HG02981 (cell line): ENCODE results near the gene PLCG2.
A peak's percentile ranks its signal among the peaks of the same experiment; 100 is the strongest.
"Not testable (repeated sequence)": the region's sequence is repeated elsewhere in the genome, so short reads cannot be mapped to it uniquely, and the experiment has no call there.

Source experiments
- ATAC-seq: cut with Tn5 transposase; IDR thresholded peaks from one replicate; pipeline ENCODE4 v1.9.1; 2021; ENCODE audit warnings: mild to moderate bottlenecking, moderate library complexity; ENCODE audit not compliant: unreplicated experiment

The PLCG2 gene

GRCh38 chr16:81873206-81873605 lies 94.1 kb downstream of the PLCG2 start:
- no peak for ATAC-seq

- peak; percentile 81 for ATAC-seq
Observed at GRCh38 chr16:81873843-81874752, 95.0 kb downstream of the PLCG2 start.

- ATAC-seq: no peak
Observed at GRCh38 chr16:81875461-81875860, 96.4 kb downstream of the PLCG2 start.

GRCh38 chr16:81876273-81876900 lies 97.3 kb downstream of the PLCG2 start:
- ATAC-seq: no peak

- not testable (repeated sequence) for ATAC-seq
Observed at GRCh38 chr16:81877490-81877889, 98.4 kb downstream of the PLCG2 start.

GRCh38 chr16:81878529-81878928 lies 99.4 kb downstream of the PLCG2 start:
- no peak for ATAC-seq

- no peak for ATAC-seq
Observed at GRCh38 chr16:81879625-81880024, 100.5 kb downstream of the PLCG2 start.

- ATAC-seq: no peak
Observed at GRCh38 chr16:81880816-81881215, 101.7 kb downstream of the PLCG2 start.

- ATAC-seq: no peak
Observed at GRCh38 chr16:81881228-81881627, 102.1 kb downstream of the PLCG2 start.

GRCh38 chr16:81882559-81882958 lies 103.5 kb downstream of the PLCG2 start:
- ATAC-seq: no peak

- no peak for ATAC-seq
Observed at GRCh38 chr16:81883235-81883634, 104.1 kb downstream of the PLCG2 start.

- ATAC-seq: peak; percentile 72
Observed at GRCh38 chr16:81885976-81886586, 107.0 kb downstream of the PLCG2 start.

- ATAC-seq: no peak
Observed at GRCh38 chr16:81888520-81889394, 109.7 kb downstream of the PLCG2 start.

GRCh38 chr16:81891736-81892364 lies 112.8 kb downstream of the PLCG2 start:
- no peak for ATAC-seq

GRCh38 chr16:81894592-81894991 lies 115.5 kb downstream of the PLCG2 start:
- ATAC-seq: no peak

GRCh38 chr16:81896902-81897301 lies 117.8 kb downstream of the PLCG2 start:
- ATAC-seq: no peak

- ATAC-seq: no peak
Observed at GRCh38 chr16:81899601-81900000, 120.5 kb downstream of the PLCG2 start.

- ATAC-seq: no peak
Observed at GRCh38 chr16:81900014-81900413, 120.9 kb downstream of the PLCG2 start.

- ATAC-seq: no peak
Observed at GRCh38 chr16:81900456-81900855, 121.4 kb downstream of the PLCG2 start.

GRCh38 chr16:81901484-81901883 lies 122.4 kb downstream of the PLCG2 start:
- ATAC-seq: no peak
